Measurements from ENCODE around the gene URGCP. TPM values are rescaled to one million over a fixed set of nuclear protein-coding genes. Genes with fewer than 3 reads are reported as not detected.

Gene URGCP
- total RNA-seq, 3 donors from 2014 or later = 31.7 to 32.6 (median 32.5) TPM

- H3K36me3 Mint-ChIP-seq (ENCODE audit: insufficient read depth) = peaks cover 15% of the 10 kb centered on the region
- DNase-seq (no peak), ATAC-seq (no peak)
- H3K4me3 Mint-ChIP-seq = no peak overlapping the region
- no peaks in the 10 kb centered on the region for H3K27me3 Mint-ChIP-seq (ENCODE audit: low read depth)
- no peaks in the 10 kb centered on the region for H3K9me3 Mint-ChIP-seq
- peaks cover 26% of the 10 kb centered on the region for H3K4me1 Mint-ChIP-seq (ENCODE audit: low read depth)
These were observed 10.5 kb downstream of the URGCP start for GRCh38 chr7:43895847-43896415.

- Mint-ChIP-seq H3K36me3 (ENCODE audit: insufficient read depth) (peaks cover 13% of the 10 kb centered on the region), H3K27me3 (ENCODE audit: low read depth) (no peaks in the 10 kb centered on the region), H3K9me3 (no peaks in the 10 kb centered on the region), H3K4me1 (ENCODE audit: low read depth) (peaks cover 37% of the 10 kb centered on the region), H3K4me3 (no peak overlapping the region)
- DNase-seq (no peak), ATAC-seq (no peak)
These were observed 15.1 kb downstream of the URGCP start for GRCh38 chr7:43891069-43891955.

- DNase-seq = no peak
- H3K9me3 Mint-ChIP-seq = no peaks in the 10 kb centered on the region
- H3K27me3 Mint-ChIP-seq (ENCODE audit: low read depth) = no peaks in the 10 kb centered on the region
- H3K4me3 Mint-ChIP-seq = no peak overlapping the region
- H3K36me3 Mint-ChIP-seq (ENCODE audit: insufficient read depth) = peaks cover 9% of the 10 kb centered on the region
- peaks cover 35% of the 10 kb centered on the region for H3K4me1 Mint-ChIP-seq (ENCODE audit: low read depth)
- no peak for ATAC-seq
These were observed 15.9 kb downstream of the URGCP start for GRCh38 chr7:43890468-43890867.

- H3K4me1 Mint-ChIP-seq (ENCODE audit: low read depth) = peaks cover 31% of the 10 kb centered on the region
- ATAC-seq (peak; percentile 80 to 83), DNase-seq (no peak)
- H3K4me3 Mint-ChIP-seq = no peak overlapping the region
- H3K36me3 Mint-ChIP-seq (ENCODE audit: insufficient read depth) = peaks cover 6% of the 10 kb centered on the region
- H3K9me3 Mint-ChIP-seq = no peaks in the 10 kb centered on the region
- H3K27me3 Mint-ChIP-seq (ENCODE audit: low read depth) = no peaks in the 10 kb centered on the region
These were observed 17.1 kb downstream of the URGCP start for GRCh38 chr7:43888993-43889945.

- H3K27me3 Mint-ChIP-seq (ENCODE audit: low read depth) = no peaks in the 10 kb centered on the region
- peaks cover 29% of the 10 kb centered on the region for H3K36me3 Mint-ChIP-seq (ENCODE audit: insufficient read depth)
- H3K4me3 Mint-ChIP-seq = no peak overlapping the region
- no peaks in the 10 kb centered on the region for H3K9me3 Mint-ChIP-seq
- H3K4me1 Mint-ChIP-seq (ENCODE audit: low read depth) = peaks cover 12% of the 10 kb centered on the region
- ATAC-seq (no peak), DNase-seq (no peak)
These were observed 21.8 kb downstream of the URGCP start for GRCh38 chr7:43884617-43885016.

GRCh38 chr7:43884209-43884608 is 22.2 kb downstream of the URGCP start:
- peaks cover 8% of the 10 kb centered on the region for H3K4me1 Mint-ChIP-seq (ENCODE audit: low read depth)
- DNase-seq = no peak
- H3K9me3 Mint-ChIP-seq = no peaks in the 10 kb centered on the region
- H3K4me3 Mint-ChIP-seq = no peak overlapping the region
- no peak for ATAC-seq
- peaks cover 30% of the 10 kb centered on the region for H3K36me3 Mint-ChIP-seq (ENCODE audit: insufficient read depth)
- no peaks in the 10 kb centered on the region for H3K27me3 Mint-ChIP-seq (ENCODE audit: low read depth)

GRCh38 chr7:43880596-43880995 is 25.8 kb downstream of the URGCP start:
- DNase-seq = no peak
- Mint-ChIP-seq H3K4me3 (no peak overlapping the region), H3K36me3 (ENCODE audit: insufficient read depth) (peaks cover 53% of the 10 kb centered on the region), H3K9me3 (no peaks in the 10 kb centered on the region), H3K4me1 (ENCODE audit: low read depth) (no peaks in the 10 kb centered on the region), H3K27me3 (ENCODE audit: low read depth) (no peaks in the 10 kb centered on the region)
- no peak for ATAC-seq

- H3K4me3 Mint-ChIP-seq = no peak overlapping the region
- no peaks in the 10 kb centered on the region for H3K27me3 Mint-ChIP-seq (ENCODE audit: low read depth)
- H3K36me3 Mint-ChIP-seq (ENCODE audit: insufficient read depth) = peaks cover 49% of the 10 kb centered on the region
- ATAC-seq (no peak), DNase-seq (no peak)
- no peaks in the 10 kb centered on the region for H3K4me1 Mint-ChIP-seq (ENCODE audit: low read depth)
- H3K9me3 Mint-ChIP-seq = no peaks in the 10 kb centered on the region
These were observed 26.9 kb downstream of the URGCP start for GRCh38 chr7:43879477-43879876.

- Mint-ChIP-seq H3K36me3 (ENCODE audit: insufficient read depth) (peaks cover 45% of the 10 kb centered on the region), H3K9me3 (no peaks in the 10 kb centered on the region), H3K27me3 (ENCODE audit: low read depth) (no peaks in the 10 kb centered on the region), H3K4me3 (no peak overlapping the region), H3K4me1 (ENCODE audit: low read depth) (no peaks in the 10 kb centered on the region)
- ATAC-seq = no peak
- DNase-seq = no peak
These were observed 27.5 kb downstream of the URGCP start for GRCh38 chr7:43878867-43879266.

- DNase-seq = no peak
- ATAC-seq = no peak
- Mint-ChIP-seq H3K4me3 (no peak overlapping the region), H3K36me3 (ENCODE audit: insufficient read depth) (peaks cover 41% of the 10 kb centered on the region), H3K9me3 (no peaks in the 10 kb centered on the region), H3K27me3 (ENCODE audit: low read depth) (no peaks in the 10 kb centered on the region), H3K4me1 (ENCODE audit: low read depth) (no peaks in the 10 kb centered on the region)
These were observed 28.2 kb downstream of the URGCP start for GRCh38 chr7:43877968-43878864.

- no peaks in the 10 kb centered on the region for H3K27me3 Mint-ChIP-seq (ENCODE audit: low read depth)
- no peaks in the 10 kb centered on the region for H3K9me3 Mint-ChIP-seq
- H3K36me3 Mint-ChIP-seq (ENCODE audit: insufficient read depth) = peaks cover 38% of the 10 kb centered on the region
- no peak overlapping the region for H3K4me3 Mint-ChIP-seq
- ATAC-seq = no peak
- H3K4me1 Mint-ChIP-seq (ENCODE audit: low read depth) = no peaks in the 10 kb centered on the region
- no peak for DNase-seq
These were observed 29.2 kb downstream of the URGCP start for GRCh38 chr7:43876976-43877745.

GRCh38 chr7:43876241-43876640 is 30.2 kb downstream of the URGCP start:
- peaks cover 32% of the 10 kb centered on the region for H3K36me3 Mint-ChIP-seq (ENCODE audit: insufficient read depth)
- H3K9me3 Mint-ChIP-seq = no peaks in the 10 kb centered on the region

GRCh38 chr7:43873300-43873699 is 33.1 kb downstream of the URGCP start:
- no peaks in the 10 kb centered on the region for H3K27me3 Mint-ChIP-seq (ENCODE audit: low read depth)
- no peak for ATAC-seq
- H3K4me1 Mint-ChIP-seq (ENCODE audit: low read depth) = peaks cover 17% of the 10 kb centered on the region
- H3K9me3 Mint-ChIP-seq = no peaks in the 10 kb centered on the region
- DNase-seq = no peak
- H3K4me3 Mint-ChIP-seq = no peak overlapping the region
- peaks cover 16% of the 10 kb centered on the region for H3K36me3 Mint-ChIP-seq (ENCODE audit: insufficient read depth)

More at GRCh38 chr7:43876241-43876640, 30.2 kb downstream of the URGCP start:
- no peaks in the 10 kb centered on the region for H3K4me1 Mint-ChIP-seq (ENCODE audit: low read depth)
- DNase-seq = no peak
- no peak overlapping the region for H3K4me3 Mint-ChIP-seq
- no peaks in the 10 kb centered on the region for H3K27me3 Mint-ChIP-seq (ENCODE audit: low read depth)
- no peak for ATAC-seq
